GM18498 (cell line): Measurements from ENCODE around the gene NAGLU.

ENCODE experiments used
- ATAC-seq: cut with Tn5 transposase; IDR thresholded peaks from one replicate; pipeline ENCODE4 v1.9.1; 2021; ENCODE audit warnings: mild to moderate bottlenecking, moderate library complexity; ENCODE audit not compliant: unreplicated experiment

NAGLU gene

DNA sequence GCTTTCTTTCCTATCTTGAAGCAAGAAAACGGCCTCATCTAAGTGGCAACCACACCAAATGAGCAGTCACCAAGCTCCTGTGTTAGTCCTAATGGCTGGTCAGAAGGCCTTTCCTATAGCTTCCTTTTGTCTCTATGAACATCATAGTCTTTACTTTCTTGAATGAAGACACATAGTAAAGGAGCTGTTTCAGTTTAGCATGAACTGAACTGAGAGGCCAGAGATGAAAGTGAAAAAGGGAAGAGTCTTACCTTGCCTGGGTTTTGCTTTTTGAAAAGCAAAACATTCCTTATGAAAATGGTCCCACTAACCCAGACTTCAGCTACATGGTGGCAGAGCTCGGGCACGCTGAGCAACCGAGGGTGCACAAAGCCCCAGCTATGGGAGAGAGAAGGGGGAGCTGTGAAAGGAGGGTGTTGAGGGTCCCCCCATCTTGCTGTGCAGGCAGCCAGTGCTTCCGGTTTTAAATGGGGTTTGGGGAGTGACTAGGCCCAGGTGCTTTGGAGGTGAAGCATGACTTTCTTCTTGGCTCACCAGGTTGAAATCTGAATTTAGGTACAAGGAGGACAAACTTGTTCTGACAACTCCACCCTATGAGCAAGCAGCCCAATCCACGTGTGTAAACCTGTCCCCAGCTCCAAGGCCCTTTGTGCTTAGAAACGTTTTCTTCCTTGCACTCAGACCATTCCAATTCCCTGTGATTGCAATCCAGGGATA is 50.6 kb downstream of the NAGLU start:
- ATAC-seq, result peak; percentile 69

DNA sequence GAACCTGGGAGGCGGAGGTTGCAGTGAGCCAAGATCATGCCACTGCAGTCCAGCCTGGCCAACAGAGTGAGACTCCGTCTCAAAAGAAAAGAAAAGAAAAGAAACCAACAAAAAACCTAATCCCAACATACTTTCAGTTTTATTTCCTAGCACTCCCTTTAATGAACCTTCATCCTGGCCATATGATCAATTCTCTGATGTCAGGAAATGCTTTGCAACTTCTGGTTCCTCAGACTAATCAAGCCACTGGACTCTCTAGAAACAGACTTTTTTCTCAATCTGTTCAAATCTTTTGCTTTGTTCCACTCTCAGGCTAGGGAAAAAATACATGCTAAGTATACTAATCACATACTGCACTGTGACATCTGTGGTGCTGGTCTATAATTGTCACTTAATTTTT is 54.8 kb downstream of the NAGLU start:
- ATAC-seq, result no peak

DNA sequence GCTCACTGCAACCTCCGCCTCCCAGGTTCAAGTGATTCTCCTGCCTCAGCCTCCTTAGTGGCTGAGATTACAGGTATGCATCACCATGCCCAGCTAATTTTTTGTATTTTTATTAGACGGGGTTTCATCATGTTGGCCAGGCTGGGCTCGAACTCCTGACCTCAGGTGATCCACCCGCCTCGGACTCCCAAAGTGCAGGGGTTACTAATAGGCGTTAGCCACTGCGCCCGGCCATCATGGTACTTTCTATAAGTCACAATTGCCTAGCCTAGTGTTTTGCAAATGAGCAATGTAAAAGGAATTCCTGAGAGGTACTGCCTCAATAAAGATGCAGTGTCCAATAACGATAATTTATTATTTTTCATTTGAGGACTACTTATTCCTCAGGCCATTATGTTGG is 55.4 kb downstream of the NAGLU start:
- no peak for ATAC-seq
